Right lobe of liver (tissue), 6 donors: ENCODE results near the gene PER2. TPM values are rescaled to one million over a fixed set of nuclear protein-coding genes. Genes with fewer than 3 reads are reported as not detected.
"Not testable (repeated sequence)": the region's sequence is repeated elsewhere in the genome, so short reads cannot be mapped to it uniquely, and the experiment has no call there.

Experiments
- ATAC-seq, 4 donors: fragments of 200-7000 bp; cut with Tn5 transposase; one replicate each; pipeline ENCODE4 v1.9.1; 2020; ENCODE audit warnings: mild to moderate bottlenecking in 4 of 4, moderate library complexity in 4 of 4
- DNase-seq, 3 donors: peaks; one replicate each; pipeline ENCODE4 v3.0.0-alpha.2; 2020
- H3K27ac ChIP-seq, 3 donors: fragments of 200-600 bp; one replicate each; pipeline ENCODE4 v1.8.0; 2022
- H3K27me3 ChIP-seq, 2 donors: fragments of 200-600 bp; one replicate each; pipeline ENCODE4 v1.8.0; 2022
- H3K36me3 ChIP-seq, 4 donors: fragments of 200-600 bp; sonication (generic) in 1 of 4; one replicate each; pipeline versions ENCODE4 v1.5.1 to v1.8.0; 2017 to 2022; ENCODE audit warnings: control low read depth in 1 of 4
- H3K4me1 ChIP-seq, 4 donors: fragments of 200-600 bp; sonication (generic) in 1 of 4; one replicate each; pipeline versions ENCODE4 v1.5.1 to v1.8.0; 2017 to 2022; ENCODE audit warnings: control low read depth in 1 of 4
- H3K4me3 ChIP-seq, 3 donors: fragments of 200-600 bp; one replicate each; pipeline ENCODE4 v1.8.0; 2022
- H3K9me3 ChIP-seq, 4 donors: fragments of 200-600 bp; sonication (generic) in 1 of 4; one replicate each; pipeline versions ENCODE4 v1.5.1 to v1.8.0; 2017 to 2022; ENCODE audit warnings: control low read depth in 1 of 4
- CTCF ChIP-seq, 4 donors: fragments of 200-600 bp in 3 of 4; fragments of 450-650 bp in 1 of 4; IDR thresholded peaks; one replicate each; pipeline versions ENCODE4 v1.5.1 to v1.8.0; 2016 to 2022; ENCODE audit warnings: antibody characterized with exemption in 4 of 4, mild to moderate bottlenecking in 2 of 4
- POLR2A ChIP-seq: fragments of 450-650 bp; IDR thresholded peaks from one replicate; pipeline ENCODE4 v1.6.1; 2017; ENCODE audit warnings: antibody characterized with exemption, mild to moderate bottlenecking
- WGBS: methylation state at CpG from one replicate; pipeline ENCODE4 v1.1.6; 2018; ENCODE audit warnings: low coverage, low lambda C conversion rate; ENCODE audit not compliant: insufficient coverage; ENCODE audit errors: missing lambda C conversion rate; 5-methylcytosine and 5-hydroxymethylcytosine counted together
- intact Hi-C, 2 donors: fragments of 100-400 bp; cut with DNase I; formaldehyde crosslinking; loops; one replicate each; pipeline versions ENCODE4 v1.11.2 to v1.14.1; 2022
- total RNA-seq, 6 experiments: library from RNA; depleted of rRNA in 2 of 6; stranded (reverse); fragments of >200 nt in 2 of 6; fragmentation: NEBNext Ultra II Directional in 3 of 6; extraction: Animal tissue kit (Norgen Biotek cat#: 25700) in 3 of 6; gene quantifications; one replicate each; pipeline versions ENCODE4 v1.1.0 to v1.2.4, GENCODE V29; 2016 to 2023
- donor health status: DM: no; HTN: yes; CAD: no.
- donor health status: DM: no; HTN: no; CAD: no.
- donor health status: DM: no; HTN: no; CAD: no.
- donor health status: DM: no; HTN: yes; CAD: no.
- donor health status: DM: no; HTN: yes; CAD: no.

Gene PER2
- total RNA-seq, 6 experiments from 2014 or later = 4.5 to 12.5 (median 6.1) TPM

- H3K36me3 ChIP-seq = peaks cover 0 to 3% (median 0%) of the 10 kb centered on the region in 4 donors
- H3K4me3 ChIP-seq = no peak overlapping the region
- ATAC-seq (peak; percentile 50 to 67 (median 60)), DNase-seq (peak in 2 of 3 donors; percentile 54 to 64)
- H3K4me1 ChIP-seq = peaks cover 0 to 6% (median 0%) of the 10 kb centered on the region in 4 donors
- WGBS = 46% methylated on average over 2 of the region's 2 CpGs
- no peak for TF ChIP-seq POLR2A
- no peak for TF ChIP-seq CTCF (IDR thresholded peaks at IDR 0.05)
- intact Hi-C loops = loop anchor here (5.0 kb wide), 2 partner anchors 79 to 84 kb away; no protein-coding TSS in a partner anchor
- H3K27ac ChIP-seq = no peak overlapping the region
- no peaks in the 10 kb centered on the region for H3K27me3 ChIP-seq
- no peaks in the 10 kb centered on the region for H3K9me3 ChIP-seq
These were observed 47.7 kb upstream of the PER2 start for GRCh38 chr2:238336151-238336550.

- not testable (repeated sequence) for H3K4me1 ChIP-seq, H3K27me3 ChIP-seq, ATAC-seq, H3K36me3 ChIP-seq, DNase-seq, H3K27ac ChIP-seq, H3K4me3 ChIP-seq, H3K9me3 ChIP-seq
- intact Hi-C loops = loop anchor here (5.0 kb wide), 2 partner anchors 78 to 83 kb away; no protein-coding TSS in a partner anchor
- 84% methylated on average over 7 of the region's 8 CpGs for WGBS
These were observed 47.2 kb upstream of the PER2 start for GRCh38 chr2:238335591-238335990.

DNA sequence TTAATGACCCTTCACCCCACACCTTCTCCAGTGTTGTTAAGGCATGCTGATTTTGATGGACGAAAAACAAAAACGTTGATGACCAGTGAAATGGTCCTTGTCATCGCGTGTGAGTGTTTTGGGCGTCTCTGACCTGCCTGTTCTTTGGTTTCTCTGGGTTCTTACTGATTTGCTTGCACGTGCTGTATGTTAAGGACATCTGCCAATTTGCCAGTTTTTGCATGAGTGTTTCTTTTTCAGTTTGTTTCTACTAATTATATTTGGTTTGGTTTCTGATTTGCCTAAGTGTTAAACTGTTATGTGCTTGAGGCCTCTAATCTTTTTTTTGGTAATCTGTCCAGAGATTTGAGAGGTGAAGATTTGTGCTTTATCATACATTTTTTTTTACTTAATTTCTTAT, 46.5 kb upstream of the PER2 start:
- Histone ChIP-seq H3K36me3 (peaks cover 0 to 3% (median 0%) of the 10 kb centered on the region in 4 donors), H3K4me1 (peaks cover 0 to 6% (median 0%) of the 10 kb centered on the region in 4 donors), H3K27ac (no peak overlapping the region), H3K27me3 (no peaks in the 10 kb centered on the region), H3K9me3 (no peaks in the 10 kb centered on the region), H3K4me3 (no peak overlapping the region)
- ATAC-seq (no peak), DNase-seq (no peak)
- TF ChIP-seq POLR2A (no peak), CTCF (IDR thresholded peaks at IDR 0.05) (no peak)
- WGBS = 87% methylated on average over 4 of the region's 6 CpGs
- intact Hi-C loops = loop anchor here (5.0 kb wide), 2 partner anchors 78 to 83 kb away; no protein-coding TSS in a partner anchor

- Histone ChIP-seq H3K27ac (no peak overlapping the region), H3K4me1 (peaks cover 0 to 6% (median 0%) of the 10 kb centered on the region in 4 donors), H3K4me3 (no peak overlapping the region), H3K36me3 (peaks cover 0 to 10% (median 0%) of the 10 kb centered on the region in 4 donors), H3K9me3 (no peaks in the 10 kb centered on the region), H3K27me3 (no peaks in the 10 kb centered on the region)
- no peak for DNase-seq
- no peak for ATAC-seq
- no peak for TF ChIP-seq POLR2A
- no peak for TF ChIP-seq CTCF (IDR thresholded peaks at IDR 0.05)
- 97% methylated on average over 5 of the region's 5 CpGs for WGBS
- intact Hi-C loops = no loop called here
These were observed 43.5 kb upstream of the PER2 start for GRCh38 chr2:238331916-238332315.

GRCh38 chr2:238330391-238330790, 42.0 kb upstream of the PER2 start:
- ATAC-seq (no peak), DNase-seq (no peak)
- H3K9me3 ChIP-seq = no peaks in the 10 kb centered on the region
- WGBS = no CpG with 5 or more reads among the region's 9 CpGs
- no peaks in the 10 kb centered on the region for H3K27me3 ChIP-seq
- H3K4me3 ChIP-seq = no peak overlapping the region
- intact Hi-C loops = no loop called here
- H3K4me1 ChIP-seq = no peaks in the 10 kb centered on the region
- H3K27ac ChIP-seq = no peak overlapping the region
- TF ChIP-seq CTCF (IDR thresholded peaks at IDR 0.05) = no peak
- H3K36me3 ChIP-seq = peaks cover 0 to 16% (median 0%) of the 10 kb centered on the region in 4 donors
